ENCODE data around the gene ZNF385B.
A peak's percentile ranks its signal among the peaks of the same experiment; 100 is the strongest.

The ZNF385B gene

DNA sequence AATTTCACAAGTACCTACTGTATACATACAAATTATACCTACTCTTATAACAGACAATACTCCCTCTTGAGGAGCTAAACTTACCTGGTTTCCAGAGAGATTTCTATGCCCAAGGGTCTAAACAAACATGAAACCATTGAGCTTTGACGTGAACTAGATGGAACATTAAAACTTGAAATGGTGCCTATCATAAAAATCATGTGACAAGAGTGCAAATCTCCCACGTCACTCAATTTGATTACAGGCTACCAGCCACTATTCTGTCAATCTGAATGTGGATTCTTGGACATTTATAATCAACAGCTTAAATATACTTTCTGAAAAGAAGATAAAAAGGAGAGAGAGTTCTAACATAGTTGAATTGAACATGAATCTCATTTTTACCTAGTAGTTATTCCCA is 299.7 kb downstream of the ZNF385B start:
- no peaks in the 10 kb centered on the region for H3K36me3 ChIP-seq (ENCODE audit: insufficient read depth, low read length)
- H3K9me3 ChIP-seq (ENCODE audit: low read length) = no peaks in the 10 kb centered on the region
- H2AFZ ChIP-seq (ENCODE audit: low read depth, low read length) = no peak overlapping the region
- no peak overlapping the region for H3K4me3 ChIP-seq (ENCODE audit: low read length)
- peaks cover 15% of the 10 kb centered on the region for H3K4me1 ChIP-seq (ENCODE audit: insufficient read depth, low read length)
- H3K27me3 ChIP-seq (ENCODE audit: insufficient read depth, low read length) = no peaks in the 10 kb centered on the region

- Histone ChIP-seq H3K4me3 (ENCODE audit: low read length) (no peak overlapping the region), H3K4me1 (ENCODE audit: insufficient read depth, low read length) (peaks cover 15% of the 10 kb centered on the region), H3K36me3 (ENCODE audit: insufficient read depth, low read length) (no peaks in the 10 kb centered on the region), H3K27me3 (ENCODE audit: insufficient read depth, low read length) (no peaks in the 10 kb centered on the region), H3K9me3 (ENCODE audit: low read length) (no peaks in the 10 kb centered on the region), H2AFZ (ENCODE audit: low read depth, low read length) (no peak overlapping the region)
Measured at GRCh38 chr2:179560257-179560735, 301.1 kb downstream of the ZNF385B start.

DNA sequence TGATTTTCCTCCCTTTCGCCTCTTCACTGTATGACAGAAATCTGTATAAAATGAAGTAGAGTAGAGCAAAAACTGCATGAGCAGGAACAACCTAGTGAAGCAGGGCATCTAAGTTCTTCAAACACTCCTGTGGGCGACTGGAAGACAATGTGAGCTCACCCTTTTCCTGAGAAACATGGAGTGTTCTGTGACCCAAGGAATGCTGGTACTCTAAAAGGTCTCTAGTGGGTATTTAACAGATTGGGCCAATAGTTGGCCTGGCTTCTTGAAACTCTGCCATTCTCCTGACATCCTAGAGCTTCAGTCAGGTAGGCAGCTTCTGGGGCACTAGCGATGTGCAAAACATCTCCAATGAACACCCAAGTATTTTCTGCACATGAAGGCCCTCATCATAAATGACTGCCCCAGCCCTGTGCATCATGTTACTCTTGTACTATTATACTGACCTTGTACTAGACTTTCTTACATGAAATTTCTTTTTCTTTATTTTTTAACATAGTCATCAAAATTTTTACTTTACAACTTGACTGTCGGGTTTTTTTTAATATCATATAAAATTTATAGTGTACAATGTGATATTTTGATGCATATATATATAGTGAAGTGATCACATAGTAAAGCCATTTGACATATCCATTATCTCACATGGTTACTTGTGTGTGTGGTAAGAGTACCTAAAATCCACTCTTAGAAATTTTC is 302.2 kb downstream of the ZNF385B start:
- no peaks in the 10 kb centered on the region for H3K27me3 ChIP-seq (ENCODE audit: insufficient read depth, low read length)
- H3K36me3 ChIP-seq (ENCODE audit: insufficient read depth, low read length) = no peaks in the 10 kb centered on the region
- no peaks in the 10 kb centered on the region for H3K9me3 ChIP-seq (ENCODE audit: low read length)
- no peak overlapping the region for H3K4me3 ChIP-seq (ENCODE audit: low read length)
- H2AFZ ChIP-seq (ENCODE audit: low read depth, low read length) = no peak overlapping the region
- H3K4me1 ChIP-seq (ENCODE audit: insufficient read depth, low read length) = peaks cover 15% of the 10 kb centered on the region

DNA sequence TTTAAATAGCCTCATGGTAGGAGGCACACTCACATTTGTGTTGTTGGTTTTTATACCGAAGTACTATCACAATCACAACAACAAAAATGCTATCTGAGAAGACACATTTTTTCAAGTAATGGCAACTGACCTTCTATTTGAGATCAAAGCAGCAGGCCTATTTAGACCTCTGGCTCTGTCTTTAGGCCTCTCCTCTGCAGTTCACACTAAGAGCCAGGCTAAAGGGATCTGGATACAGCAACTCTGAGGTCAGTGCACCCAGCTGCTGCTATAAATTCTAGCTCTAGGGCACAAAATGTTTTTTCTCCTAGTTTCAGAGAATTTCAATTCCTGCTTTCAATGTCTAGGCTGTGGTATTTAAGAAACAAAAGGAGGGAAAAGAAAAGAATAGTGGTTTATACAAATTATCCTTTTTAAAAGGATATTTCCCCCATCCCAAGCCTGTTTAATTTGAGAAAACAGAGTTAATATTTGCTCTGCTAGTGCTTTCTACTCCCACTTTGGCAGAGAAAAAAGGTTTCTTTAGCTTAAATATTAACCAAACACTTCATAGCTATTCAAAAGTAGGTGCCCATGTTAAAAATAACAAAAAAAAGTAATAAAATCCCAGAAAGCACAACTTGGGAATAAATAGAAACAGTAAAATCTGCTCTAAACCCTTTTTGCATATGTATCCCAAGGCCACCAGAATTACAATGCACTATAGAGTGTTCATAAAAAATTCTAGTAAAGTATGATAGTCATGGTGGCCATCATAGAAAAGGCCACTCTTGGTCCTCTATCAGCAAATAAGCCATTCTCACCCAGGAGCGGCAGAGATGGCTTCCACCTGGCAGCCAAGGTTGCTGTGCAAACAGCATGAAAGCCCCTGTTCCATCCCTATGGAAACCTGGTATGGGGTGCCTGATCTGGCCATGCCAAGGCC is 303.1 kb downstream of the ZNF385B start:
- H3K27me3 ChIP-seq (ENCODE audit: insufficient read depth, low read length) = no peaks in the 10 kb centered on the region
- H2AFZ ChIP-seq (ENCODE audit: low read depth, low read length) = peak overlapping the region; percentile 54
- no peaks in the 10 kb centered on the region for H3K9me3 ChIP-seq (ENCODE audit: low read length)
- no peaks in the 10 kb centered on the region for H3K36me3 ChIP-seq (ENCODE audit: insufficient read depth, low read length)
- H3K4me1 ChIP-seq (ENCODE audit: insufficient read depth, low read length) = peaks cover 15% of the 10 kb centered on the region
- H3K4me3 ChIP-seq (ENCODE audit: low read length) = no peak overlapping the region

DNA sequence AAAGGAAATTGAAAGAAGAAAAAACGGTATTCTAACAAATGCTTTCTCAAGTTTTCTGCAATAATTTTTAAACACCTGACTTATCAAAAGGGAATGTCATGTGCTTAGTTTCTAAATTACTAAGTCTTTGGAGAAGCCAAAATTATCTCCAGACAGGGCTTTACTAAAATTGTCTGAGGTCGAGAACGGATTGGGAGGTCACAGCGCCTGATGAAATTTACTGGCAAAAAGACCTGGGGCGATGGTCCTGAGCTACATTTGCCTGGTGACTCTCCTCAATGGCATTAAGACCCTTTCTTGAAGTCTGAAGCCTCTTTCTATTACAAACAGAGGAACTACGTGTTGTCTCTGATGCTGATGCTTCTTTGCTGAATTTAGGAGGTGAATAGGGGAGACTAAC is 305.0 kb downstream of the ZNF385B start:
- Histone ChIP-seq H3K27me3 (ENCODE audit: insufficient read depth, low read length) (no peaks in the 10 kb centered on the region), H2AFZ (ENCODE audit: low read depth, low read length) (no peak overlapping the region), H3K4me3 (ENCODE audit: low read length) (no peak overlapping the region), H3K4me1 (ENCODE audit: insufficient read depth, low read length) (peaks cover 8% of the 10 kb centered on the region), H3K9me3 (ENCODE audit: low read length) (no peaks in the 10 kb centered on the region), H3K36me3 (ENCODE audit: insufficient read depth, low read length) (no peaks in the 10 kb centered on the region)

GRCh38 chr2:179555691-179556283 is 305.6 kb downstream of the ZNF385B start:
- no peaks in the 10 kb centered on the region for H3K36me3 ChIP-seq (ENCODE audit: insufficient read depth, low read length)
- no peak overlapping the region for H3K4me3 ChIP-seq (ENCODE audit: low read length)
- peaks cover 8% of the 10 kb centered on the region for H3K4me1 ChIP-seq (ENCODE audit: insufficient read depth, low read length)
- no peaks in the 10 kb centered on the region for H3K9me3 ChIP-seq (ENCODE audit: low read length)
- no peaks in the 10 kb centered on the region for H3K27me3 ChIP-seq (ENCODE audit: insufficient read depth, low read length)
- no peak overlapping the region for H2AFZ ChIP-seq (ENCODE audit: low read depth, low read length)

DNA sequence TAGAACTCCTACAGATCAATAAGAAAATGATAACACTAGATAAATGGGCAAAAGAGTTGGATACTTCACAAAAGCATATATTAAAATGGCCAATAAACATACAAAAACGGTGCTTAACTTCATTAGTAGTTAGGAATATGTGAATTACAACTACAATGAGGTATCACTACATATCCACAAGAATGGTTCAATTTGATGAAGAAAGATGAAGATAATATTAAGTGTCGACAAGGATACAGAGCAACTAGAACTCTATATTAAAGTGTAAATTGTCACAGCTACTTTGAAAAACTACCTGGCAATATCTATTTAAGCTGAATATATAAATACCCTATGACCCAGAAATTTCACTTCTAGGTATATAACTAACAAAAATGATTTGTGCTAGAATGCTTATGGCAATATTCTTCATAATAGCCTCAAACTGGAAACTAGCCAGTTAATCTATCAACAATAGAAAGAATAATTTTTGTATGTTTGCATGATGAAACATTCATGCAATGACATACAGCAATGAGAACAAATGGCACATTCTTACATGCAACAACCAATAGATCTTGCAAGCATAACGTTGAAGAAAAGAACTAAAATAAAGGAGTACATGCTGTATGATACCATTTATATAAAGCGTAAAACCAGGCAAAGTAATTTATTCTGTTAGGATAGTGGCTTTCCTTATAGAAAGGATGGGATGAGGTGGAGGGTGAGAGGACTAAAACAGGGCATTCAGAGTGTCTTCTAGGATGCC is 306.6 kb downstream of the ZNF385B start:
- H3K4me1 ChIP-seq (ENCODE audit: insufficient read depth, low read length) = peaks cover 10% of the 10 kb centered on the region
- no peaks in the 10 kb centered on the region for H3K27me3 ChIP-seq (ENCODE audit: insufficient read depth, low read length)
- no peaks in the 10 kb centered on the region for H3K9me3 ChIP-seq (ENCODE audit: low read length)
- H2AFZ ChIP-seq (ENCODE audit: low read depth, low read length) = no peak overlapping the region
- H3K36me3 ChIP-seq (ENCODE audit: insufficient read depth, low read length) = no peaks in the 10 kb centered on the region
- H3K4me3 ChIP-seq (ENCODE audit: low read length) = no peak overlapping the region

GRCh38 chr2:179553382-179553781 is 308.0 kb downstream of the ZNF385B start:
- Histone ChIP-seq H3K9me3 (ENCODE audit: low read length) (no peaks in the 10 kb centered on the region), H3K4me1 (ENCODE audit: insufficient read depth, low read length) (peaks cover 10% of the 10 kb centered on the region), H2AFZ (ENCODE audit: low read depth, low read length) (no peak overlapping the region), H3K4me3 (ENCODE audit: low read length) (no peak overlapping the region), H3K36me3 (ENCODE audit: insufficient read depth, low read length) (no peaks in the 10 kb centered on the region), H3K27me3 (ENCODE audit: insufficient read depth, low read length) (no peaks in the 10 kb centered on the region)

DNA sequence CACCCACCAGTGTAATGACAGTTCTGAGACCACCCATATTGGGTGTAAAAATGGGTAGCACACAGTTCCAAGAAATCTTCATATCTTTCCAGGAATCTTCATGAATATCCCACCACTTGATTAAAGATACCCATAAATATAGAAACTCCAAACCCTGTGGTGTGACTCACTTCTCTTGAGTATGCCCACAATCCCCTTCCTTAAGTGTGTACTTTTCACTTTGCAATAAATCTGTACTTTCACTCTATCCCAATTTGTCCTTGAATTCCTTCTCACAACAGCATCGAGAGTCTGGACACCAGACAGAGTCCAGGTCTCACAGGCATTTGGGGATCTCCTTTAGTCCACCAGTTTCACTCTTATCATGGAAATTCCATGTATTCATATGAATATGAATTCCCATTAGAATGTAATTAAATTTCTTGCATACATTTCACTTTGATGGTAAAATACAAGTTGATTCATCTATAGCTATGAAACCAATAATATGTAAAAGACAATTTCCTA is 309.8 kb downstream of the ZNF385B start:
- Histone ChIP-seq H3K4me1 (ENCODE audit: insufficient read depth, low read length) (peaks cover 2% of the 10 kb centered on the region), H3K9me3 (ENCODE audit: low read length) (no peaks in the 10 kb centered on the region), H2AFZ (ENCODE audit: low read depth, low read length) (no peak overlapping the region), H3K4me3 (ENCODE audit: low read length) (no peak overlapping the region), H3K27me3 (ENCODE audit: insufficient read depth, low read length) (no peaks in the 10 kb centered on the region), H3K36me3 (ENCODE audit: insufficient read depth, low read length) (no peaks in the 10 kb centered on the region)

- no peak overlapping the region for H3K4me3 ChIP-seq (ENCODE audit: low read length)
- no peaks in the 10 kb centered on the region for H3K27me3 ChIP-seq (ENCODE audit: insufficient read depth, low read length)
- H3K9me3 ChIP-seq (ENCODE audit: low read length) = no peaks in the 10 kb centered on the region
- H2AFZ ChIP-seq (ENCODE audit: low read depth, low read length) = no peak overlapping the region
- peaks cover 2% of the 10 kb centered on the region for H3K4me1 ChIP-seq (ENCODE audit: insufficient read depth, low read length)
- H3K36me3 ChIP-seq (ENCODE audit: insufficient read depth, low read length) = no peaks in the 10 kb centered on the region
Measured at GRCh38 chr2:179550849-179551248, 310.6 kb downstream of the ZNF385B start.

DNA sequence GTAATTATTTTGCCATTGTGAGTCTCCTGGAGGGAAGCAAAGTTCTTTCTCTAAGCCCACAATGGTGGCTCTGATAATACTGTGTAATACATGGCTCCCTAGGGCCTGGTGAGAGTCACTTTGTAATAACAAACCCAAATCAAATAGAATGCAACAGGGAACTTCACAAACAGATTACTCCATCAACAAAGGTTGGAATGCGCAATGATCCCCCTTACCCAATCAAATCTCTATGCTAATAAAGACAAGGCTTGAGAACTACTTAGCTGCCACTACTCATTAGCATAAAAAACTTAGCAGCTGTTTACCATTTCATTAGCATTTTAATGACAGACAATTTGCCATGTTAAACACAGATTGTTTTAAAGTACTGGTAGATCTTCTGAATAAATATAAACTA is 311.2 kb downstream of the ZNF385B start:
- H3K4me1 ChIP-seq (ENCODE audit: insufficient read depth, low read length) = peaks cover 2% of the 10 kb centered on the region

DNA sequence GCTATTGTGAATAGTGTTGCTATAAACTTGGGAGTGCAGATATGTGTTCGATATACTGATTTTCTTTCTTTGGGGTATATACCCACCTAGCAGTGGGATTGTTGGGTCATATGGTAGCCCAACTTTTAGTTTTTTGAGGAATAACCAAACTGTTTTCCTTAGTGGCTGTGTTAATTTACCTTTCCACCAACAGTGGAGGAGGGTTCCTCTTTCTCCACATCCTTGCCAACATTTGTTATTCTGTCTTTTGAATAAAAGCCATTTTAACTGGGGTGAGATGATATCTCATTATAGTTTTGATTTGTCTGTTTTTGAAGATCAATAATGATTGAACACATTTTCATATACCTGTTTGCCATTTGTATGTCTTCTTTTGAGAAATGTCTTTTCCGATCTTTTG is 314.8 kb downstream of the ZNF385B start:
- no peak overlapping the region for H2AFZ ChIP-seq (ENCODE audit: low read depth, low read length)
- peaks cover 24% of the 10 kb centered on the region for H3K4me1 ChIP-seq (ENCODE audit: insufficient read depth, low read length)
- no peaks in the 10 kb centered on the region for H3K27me3 ChIP-seq (ENCODE audit: insufficient read depth, low read length)
- no peaks in the 10 kb centered on the region for H3K36me3 ChIP-seq (ENCODE audit: insufficient read depth, low read length)
- H3K4me3 ChIP-seq (ENCODE audit: low read length) = no peak overlapping the region
- no peaks in the 10 kb centered on the region for H3K9me3 ChIP-seq (ENCODE audit: low read length)

More for the DNA sequence above, 311.2 kb downstream of the ZNF385B start:
- Histone ChIP-seq H3K27me3 (ENCODE audit: insufficient read depth, low read length) (no peaks in the 10 kb centered on the region), H3K9me3 (ENCODE audit: low read length) (no peaks in the 10 kb centered on the region), H3K36me3 (ENCODE audit: insufficient read depth, low read length) (no peaks in the 10 kb centered on the region), H3K4me3 (ENCODE audit: low read length) (no peak overlapping the region), H2AFZ (ENCODE audit: low read depth, low read length) (no peak overlapping the region)

All from neuron (in vitro differentiated cells).